Measurements from ENCODE around the gene NAALADL2. TPM values are rescaled to one million over a fixed set of nuclear protein-coding genes. Genes with fewer than 3 reads are reported as not detected.

NAALADL2 gene
- total RNA-seq, 1 donor from 2014 or later = 59.2 TPM

DNA sequence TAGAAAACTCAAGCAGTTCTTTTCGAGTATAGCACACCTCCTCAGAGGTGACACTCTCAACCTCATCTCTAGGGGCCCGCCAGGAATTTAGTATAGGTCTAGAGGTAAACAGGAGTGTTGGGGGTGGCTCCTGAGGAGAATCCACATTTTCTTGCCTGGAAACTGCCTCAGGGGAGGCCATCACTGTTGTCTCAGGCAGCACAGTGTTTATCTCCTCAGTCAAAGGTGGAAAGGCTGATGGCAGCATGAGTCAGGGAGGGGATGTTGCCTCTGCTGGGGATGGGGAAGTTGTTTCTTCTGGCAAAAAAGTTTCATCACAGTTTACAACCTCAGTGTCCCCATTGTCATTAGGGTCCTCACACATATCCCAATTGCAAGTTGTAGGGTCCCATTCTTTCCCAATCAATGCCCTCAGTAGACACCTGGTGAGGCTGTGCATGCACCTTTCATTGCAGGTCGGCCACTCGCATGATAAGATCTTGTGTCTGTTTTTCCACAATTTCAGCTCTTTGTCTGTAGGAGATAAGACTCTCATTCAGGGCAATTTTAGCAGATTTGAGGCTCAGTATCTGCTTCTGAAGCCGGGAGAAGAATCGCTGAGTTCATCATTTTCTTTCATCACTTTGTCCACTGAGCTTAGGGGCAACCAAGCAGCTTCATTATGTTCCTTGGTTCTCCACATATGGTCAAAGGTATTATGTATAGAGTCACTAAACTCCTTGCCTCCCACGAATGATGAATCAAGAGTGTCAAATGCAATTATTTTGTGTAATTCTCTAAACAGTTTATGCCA, 25.8 kb downstream of the NAALADL2 start:
- no peak for DNase-seq (ENCODE audit: low spot score)

GRCh38 chr3:174891524-174892203, 32.5 kb downstream of the NAALADL2 start:
- DNase-seq (ENCODE audit: low spot score) = no peak

DNA sequence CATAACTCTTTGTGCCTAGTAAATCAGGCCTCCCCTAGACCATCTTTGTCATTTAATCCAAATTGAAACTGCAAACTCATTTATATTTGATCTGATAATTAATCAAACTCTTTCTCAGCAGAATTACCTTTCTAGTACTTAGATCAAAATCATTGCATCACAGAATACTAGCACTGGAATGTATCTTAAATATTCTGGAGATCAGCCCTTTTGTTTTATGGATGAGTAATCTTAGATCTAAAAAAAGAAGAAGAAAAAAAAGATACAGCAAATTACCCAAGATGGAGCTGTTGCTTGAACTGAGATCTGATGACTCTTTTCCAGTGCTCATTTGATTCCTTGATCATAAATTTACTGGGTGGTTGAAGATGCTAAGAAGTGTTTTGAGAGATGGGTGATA, 47.9 kb downstream of the NAALADL2 start:
- no peak for DNase-seq (ENCODE audit: low spot score)

DNA sequence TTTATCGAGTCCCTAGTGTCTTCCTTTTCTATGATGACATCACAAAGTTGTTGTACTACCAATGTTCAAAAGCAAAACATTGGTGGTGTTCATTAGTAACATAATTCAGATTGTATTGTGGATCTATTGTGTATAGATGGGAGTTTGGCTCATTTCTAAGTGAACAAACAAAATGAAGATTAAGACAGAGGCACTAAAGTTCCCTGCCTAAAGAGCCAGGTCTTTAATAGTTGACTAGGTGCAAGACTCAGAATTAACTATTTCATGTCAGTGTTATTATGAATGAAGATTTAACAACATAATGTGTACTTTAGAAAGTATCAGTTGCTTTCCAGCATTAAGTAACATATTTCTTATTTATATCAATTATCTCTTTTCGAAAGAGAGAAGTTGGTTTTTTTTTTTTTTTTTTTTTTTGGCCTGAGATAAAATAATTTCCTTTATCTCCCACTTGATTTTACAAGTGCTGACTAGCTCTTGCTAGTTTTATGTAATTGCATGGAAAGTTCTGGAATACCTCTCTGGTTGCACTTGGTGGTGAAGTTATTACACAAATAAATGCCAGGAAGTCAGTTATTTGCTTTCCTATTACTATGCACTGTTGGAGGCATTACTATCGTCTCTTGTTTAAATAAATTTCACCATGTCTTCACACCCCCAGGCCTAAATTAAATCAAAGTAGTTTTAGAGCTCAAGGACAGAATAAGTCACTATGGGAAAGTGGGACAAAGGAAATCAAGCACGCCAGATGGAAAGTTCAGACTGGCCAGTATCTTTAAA, 48.7 kb downstream of the NAALADL2 start:
- no peak for DNase-seq (ENCODE audit: low spot score)

GRCh38 chr3:174931473-174932353, 72.6 kb downstream of the NAALADL2 start:
- DNase-seq (ENCODE audit: low spot score) = no peak

DNA sequence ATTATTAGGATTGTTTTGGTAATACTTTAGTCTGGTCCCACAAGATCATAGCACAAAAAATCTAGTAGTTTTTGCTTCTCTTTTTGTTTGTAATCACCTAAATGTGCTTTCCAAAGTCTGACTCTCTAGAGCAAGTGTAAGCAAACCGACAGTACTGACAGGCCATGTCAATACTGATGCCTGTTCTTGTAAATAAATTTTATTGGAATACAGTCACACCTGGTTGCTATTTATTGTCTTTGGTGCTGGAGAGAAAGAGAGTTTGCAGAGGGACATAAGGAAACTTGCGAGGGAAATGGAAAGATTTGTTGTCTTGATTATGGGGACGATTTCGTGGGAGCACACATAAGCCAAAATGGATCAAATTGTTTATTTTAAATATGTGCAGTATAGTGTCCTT, 77.5 kb downstream of the NAALADL2 start:
- no peak for DNase-seq (ENCODE audit: low spot score)

DNA sequence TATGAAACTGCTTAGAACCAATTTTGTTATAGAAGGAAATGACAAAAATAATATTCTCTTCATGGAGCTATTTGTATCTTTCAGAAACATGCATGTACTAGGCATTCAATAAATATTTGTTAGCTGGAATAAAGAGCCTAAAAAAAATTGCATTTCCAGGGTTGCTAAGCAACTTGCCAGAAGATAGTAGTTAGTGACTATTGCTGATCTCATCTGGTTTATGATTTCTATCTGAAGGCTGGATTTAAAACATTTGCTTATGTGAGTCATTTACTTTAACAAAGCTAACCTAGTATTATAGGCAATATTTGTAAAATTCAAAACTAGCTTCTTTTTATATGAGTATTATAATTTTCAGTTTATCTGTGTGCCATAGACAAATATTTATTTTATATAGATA, 78.3 kb downstream of the NAALADL2 start:
- DNase-seq (ENCODE audit: low spot score) = no peak

GRCh38 chr3:174938102-174938501, 79.0 kb downstream of the NAALADL2 start:
- no peak for DNase-seq (ENCODE audit: low spot score)

GRCh38 chr3:174940151-174940550, 81.0 kb downstream of the NAALADL2 start:
- no peak for DNase-seq (ENCODE audit: low spot score)

- DNase-seq (ENCODE audit: low spot score) = no peak
Observed at GRCh38 chr3:174945276-174945675, 86.1 kb downstream of the NAALADL2 start.

DNA sequence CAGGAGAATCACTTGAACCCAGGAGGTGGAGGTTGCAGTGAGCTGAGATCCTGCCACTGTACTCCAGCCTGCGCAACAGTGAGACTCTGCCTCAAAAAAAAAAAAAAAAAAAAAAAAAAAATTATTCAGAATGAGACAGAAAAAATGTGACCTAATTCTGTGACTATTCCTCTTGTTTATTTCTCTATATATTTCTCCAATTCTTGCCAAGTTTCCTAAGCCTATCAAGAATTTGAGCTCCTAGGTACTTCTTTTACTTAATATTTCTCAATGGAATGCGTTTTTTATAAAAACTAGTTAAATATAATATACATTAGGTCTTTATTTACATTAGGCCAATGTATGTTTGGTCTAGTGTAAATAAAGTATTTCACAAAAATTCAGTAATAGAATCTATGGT, 86.8 kb downstream of the NAALADL2 start:
- no peak for DNase-seq (ENCODE audit: low spot score)

DNA sequence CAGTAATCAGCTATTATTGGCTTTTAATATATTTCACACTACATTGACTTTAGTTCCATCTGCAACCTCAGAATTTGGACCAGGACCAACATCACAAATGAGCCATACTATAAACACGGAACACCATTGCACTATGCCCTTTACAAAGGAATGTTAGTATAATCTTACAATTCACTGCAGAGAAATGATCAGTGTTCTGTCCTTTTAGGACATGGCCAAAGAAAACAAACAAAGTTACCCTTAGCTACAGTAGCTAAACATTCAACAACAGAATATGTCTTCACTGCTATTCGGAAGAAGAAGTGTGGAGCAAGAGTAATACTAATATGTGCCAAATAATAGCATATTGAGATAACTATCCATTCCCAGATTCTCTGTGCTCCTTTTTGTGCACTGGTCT, 90.4 kb downstream of the NAALADL2 start:
- DNase-seq (ENCODE audit: low spot score) = no peak

GRCh38 chr3:174951034-174951433, 91.9 kb downstream of the NAALADL2 start:
- no peak for DNase-seq (ENCODE audit: low spot score)

GRCh38 chr3:174951498-174952005, 92.4 kb downstream of the NAALADL2 start:
- no peak for DNase-seq (ENCODE audit: low spot score)

DNA sequence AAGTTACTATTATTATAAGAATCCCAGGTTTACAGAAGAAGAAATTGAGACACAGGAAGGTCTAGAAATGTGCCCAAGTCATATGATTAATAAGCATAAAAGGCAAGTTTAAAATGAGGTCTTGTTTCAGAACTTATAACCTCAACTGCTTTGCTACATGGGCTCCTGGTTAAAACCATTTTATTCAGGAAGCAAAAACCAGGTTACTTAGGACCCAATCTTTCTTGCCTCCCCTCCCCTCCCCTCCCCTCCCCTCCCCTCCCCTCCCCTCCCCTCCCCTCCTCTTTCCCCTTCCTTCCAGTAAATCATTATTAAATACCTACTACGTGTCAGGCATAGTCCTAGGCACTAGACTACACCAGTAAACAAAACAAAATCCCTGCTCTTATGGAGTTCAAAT, 93.9 kb downstream of the NAALADL2 start:
- DNase-seq (ENCODE audit: low spot score) = no peak

GRCh38 chr3:174955513-174956016, 96.4 kb downstream of the NAALADL2 start:
- no peak for DNase-seq (ENCODE audit: low spot score)

- DNase-seq (ENCODE audit: low spot score) = no peak
Observed at GRCh38 chr3:174957081-174957480, 97.9 kb downstream of the NAALADL2 start.

DNA sequence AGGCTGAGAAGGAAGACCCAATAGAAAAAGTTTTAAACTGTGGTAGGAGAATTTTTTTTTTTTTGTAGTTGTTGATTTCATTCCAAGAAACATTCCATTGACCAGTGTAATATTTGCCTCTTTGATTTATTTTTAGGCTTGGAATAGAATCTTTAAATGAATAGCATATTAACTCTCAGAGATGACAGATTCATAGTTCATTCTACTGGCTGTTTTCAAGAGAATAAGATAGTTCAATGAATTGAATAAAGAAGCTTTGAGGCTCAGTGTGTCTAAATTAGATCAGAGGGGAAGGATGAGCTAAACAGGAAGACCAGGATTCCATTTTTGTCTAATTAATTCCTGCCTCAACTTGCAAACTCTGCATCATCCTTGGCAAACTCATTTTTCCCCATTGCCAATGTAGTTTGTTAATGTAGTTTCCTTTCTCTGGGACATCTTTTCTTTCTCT, 98.4 kb downstream of the NAALADL2 start:
- DNase-seq (ENCODE audit: low spot score) = no peak

DNA sequence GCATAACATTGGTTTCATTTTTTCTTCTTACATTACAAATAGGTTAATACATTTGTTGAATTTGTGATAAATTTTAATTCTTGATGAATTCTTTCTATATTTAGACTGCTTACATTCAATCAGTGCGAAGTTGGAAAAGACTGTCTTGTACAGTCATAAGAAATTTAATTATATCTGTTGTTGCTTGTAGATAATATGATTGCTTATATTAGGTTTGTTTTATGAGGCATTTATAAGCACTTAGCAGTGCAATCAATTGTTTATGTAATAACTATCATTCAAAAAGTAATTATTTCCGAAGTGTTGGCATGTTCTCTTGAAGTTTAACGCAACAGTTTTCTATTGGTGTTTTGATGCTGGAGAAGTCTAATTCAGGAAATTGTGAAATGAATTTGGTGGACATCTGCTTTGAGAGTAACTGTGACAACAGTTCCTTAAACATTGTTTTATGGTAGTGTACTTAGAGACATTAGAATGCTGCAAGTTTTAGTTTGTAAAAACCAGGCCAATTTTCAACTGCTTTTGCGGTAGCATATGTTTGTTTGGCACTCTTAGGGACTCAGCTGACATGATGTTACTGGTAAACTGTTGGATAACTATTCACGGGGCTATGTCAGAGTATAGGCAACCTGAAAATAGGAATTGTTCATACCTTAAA, 99.7 kb downstream of the NAALADL2 start:
- no peak for DNase-seq (ENCODE audit: low spot score)

- no peak for DNase-seq (ENCODE audit: low spot score)
Observed at GRCh38 chr3:174959556-174960065, 100.5 kb downstream of the NAALADL2 start.
